ENCODE results near the gene ZNF738. TPM values are rescaled to one million over a fixed set of nuclear protein-coding genes. Genes with fewer than 3 reads are reported as not detected.

Gene ZNF738
- total RNA-seq, 1 experiment from 2014 or later: 6.0 TPM

- Histone ChIP-seq H3K27me3 (ENCODE audit: insufficient read depth, low read length) (no peaks in the 10 kb centered on the region), H3K9me2 (ENCODE audit: insufficient read depth) (no peaks in the 10 kb centered on the region), H3K4me1 (ENCODE audit: control insufficient read depth in 1 of 2, insufficient read depth in 2 of 2, low read length in 2 of 2) (no peaks in the 10 kb centered on the region), H4K20me1 (ENCODE audit: insufficient read depth) (no peaks in the 10 kb centered on the region), H3K4me2 (ENCODE audit: low read length) (no peak overlapping the region), H2AFZ (ENCODE audit: low read depth, low read length, poor library complexity, severe bottlenecking) (no peak overlapping the region), H3K4me3 (replicated peaks in 1 of 2; ENCODE audit: low read depth in 1 of 2, low read length in 2 of 2) (no peak overlapping the region), H3K9ac (ENCODE audit: low read length) (no peak overlapping the region), H3K9me3 (ENCODE audit: control insufficient read depth in 1 of 2, insufficient read depth in 1 of 2, low read depth in 1 of 2, low read length in 2 of 2) (peaks cover 0 to 3% of the 10 kb centered on the region in 2 experiments; a peak in 2 of 4 replicates), H3K79me2 (ENCODE audit: insufficient read depth, low read length) (0 out of 2 replicates have a peak, but pooled peaks cover 4% of the 10 kb centered on the region), H3K36me3 (ENCODE audit: control insufficient read depth in 1 of 2, insufficient read depth in 2 of 2, low read length in 2 of 2) (0 out of 4 replicates have a peak, but pooled peaks cover 0 to 3% of the 10 kb centered on the region in 2 experiments), H3K27ac (ENCODE audit: low read depth, low read length) (no peak overlapping the region)
- no TSS peak for BruUV-seq (replicated peaks)
- no peak for DNase-seq (ENCODE audit: low read depth, low spot score)
- intact Hi-C loops (cut with micrococcal nuclease): no loop called here
- TF ChIP-seq TCF7L2 (IDR thresholded peaks at IDR 0.05; ENCODE audit: borderline replicate concordance, extremely low read depth, insufficient read depth, insufficient read length): no peak
- no peak for TF ChIP-seq JUND (IDR thresholded peaks at IDR 0.05)
- no peak for TF ChIP-seq CBX3 (IDR thresholded peaks at IDR 0.05; ENCODE audit: low read depth)
- no peak for TF ChIP-seq ZBTB33 (IDR thresholded peaks at IDR 0.05; ENCODE audit: extremely low read depth, insufficient replicate concordance, low read length)
- no peak for TF ChIP-seq MAX (IDR thresholded peaks at IDR 0.05)
- TF ChIP-seq SP1 (IDR thresholded peaks at IDR 0.05; ENCODE audit: low read depth): no peak
- POLR2A ChIA-PET: no interaction called here
- ATAC-seq: no peak
- RAD21 ChIA-PET (ENCODE audit: low non-redundant PET in 1 of 2, low total read pairs in 2 of 2, uncharacterized antibody in 2 of 2, unreplicated experiment in 2 of 2): no interaction called here
- CTCF ChIA-PET: no interaction called here
These were observed 40.1 kb downstream of the ZNF738 start for GRCh38 chr19:21398851-21399250.

- H3K79me2 ChIP-seq (ENCODE audit: insufficient read depth, low read length): 0 out of 2 replicates have a peak, but pooled peaks cover 4% of the 10 kb centered on the region
- intact Hi-C loops (cut with micrococcal nuclease): no loop called here
- no peak for TF ChIP-seq CTCF (IDR thresholded peaks at IDR 0.05 in 2 of 3, conservative IDR thresholded peaks at IDR 0.05 in 1 of 3; ENCODE audit: borderline replicate concordance in 1 of 3, insufficient read depth in 1 of 3, low read depth in 2 of 3, low read length in 2 of 3)
- no peak for TF ChIP-seq POLR2A (IDR thresholded peaks at IDR 0.05; ENCODE audit: borderline replicate concordance, extremely low read depth, insufficient read depth, insufficient read length)
- TF ChIP-seq ZNF274 (IDR thresholded peaks at IDR 0.05; ENCODE audit: low read depth, low read length): no peak
- TF ChIP-seq ATF3 (IDR thresholded peaks at IDR 0.05): no peak
- no peak for TF ChIP-seq SP1 (IDR thresholded peaks at IDR 0.05; ENCODE audit: low read depth)
- TF ChIP-seq TCF7L2 (IDR thresholded peaks at IDR 0.05; ENCODE audit: borderline replicate concordance, extremely low read depth, insufficient read depth, insufficient read length): no peak
These were observed 43.6 kb downstream of the ZNF738 start for GRCh38 chr19:21402303-21402985.

More at GRCh38 chr19:21402303-21402985, 43.6 kb downstream of the ZNF738 start:
- ATAC-seq: no peak
- Histone ChIP-seq H3K27ac (ENCODE audit: low read depth, low read length) (no peak overlapping the region), H2AFZ (ENCODE audit: low read depth, low read length, poor library complexity, severe bottlenecking) (no peak overlapping the region), H3K4me2 (ENCODE audit: low read length) (no peak overlapping the region), H4K20me1 (ENCODE audit: insufficient read depth) (no peaks in the 10 kb centered on the region), H3K4me1 (ENCODE audit: control insufficient read depth in 1 of 2, insufficient read depth in 2 of 2, low read length in 2 of 2) (no peaks in the 10 kb centered on the region), H3K36me3 (ENCODE audit: control insufficient read depth in 1 of 2, insufficient read depth in 2 of 2, low read length in 2 of 2) (0 out of 4 replicates have a peak, but pooled peaks cover 0 to 3% of the 10 kb centered on the region in 2 experiments), H3K9me2 (ENCODE audit: insufficient read depth) (no peaks in the 10 kb centered on the region), H3K4me3 (replicated peaks in 1 of 2; ENCODE audit: low read depth in 1 of 2, low read length in 2 of 2) (no peak overlapping the region), H3K27me3 (ENCODE audit: insufficient read depth, low read length) (no peaks in the 10 kb centered on the region), H3K9ac (ENCODE audit: low read length) (no peak overlapping the region), H3K9me3 (ENCODE audit: control insufficient read depth in 1 of 2, insufficient read depth in 1 of 2, low read depth in 1 of 2, low read length in 2 of 2) (peaks cover 0 to 3% of the 10 kb centered on the region in 2 experiments; a peak in 2 of 4 replicates)
- ChIA-PET RAD21 (ENCODE audit: low non-redundant PET in 1 of 2, low total read pairs in 2 of 2, uncharacterized antibody in 2 of 2, unreplicated experiment in 2 of 2) (no interaction called here), CTCF (no interaction called here), POLR2A (no interaction called here)
- BruUV-seq (replicated peaks): no TSS peak
- DNase-seq (ENCODE audit: low read depth, low spot score): no peak

Measured in HCT116 (cell line).